Tibial nerve (tissue), 4 donors: ENCODE data around the gene MPZL2.

ENCODE experiments used
- CTCF ChIP-seq, 5 experiments: fragments of 200-600 bp in 3 of 5; fragments of 450-650 bp in 2 of 5; sonication (generic) in 3 of 5; IDR thresholded peaks; one replicate each; pipeline ENCODE4 v1.5.1; 2016 to 2019; ENCODE audit warnings: antibody characterized with exemption in 5 of 5, mild to moderate bottlenecking in 3 of 5, moderate library complexity in 2 of 5
- EP300 ChIP-seq, 2 donors: sonication (generic); formaldehyde crosslinking; IDR thresholded peaks; one replicate each; pipeline ENCODE4 v1.6.1; 2017; ENCODE audit warnings: antibody characterized with exemption in 2 of 2, mild to moderate bottlenecking in 1 of 2
- POLR2A ChIP-seq, 2 donors: fragments of 450-650 bp; IDR thresholded peaks; one replicate each; pipeline ENCODE4 v1.6.1; 2017; ENCODE audit warnings: antibody characterized with exemption in 2 of 2, mild to moderate bottlenecking in 2 of 2, moderate library complexity in 2 of 2

- no peak for TF ChIP-seq POLR2A (IDR thresholded peaks at IDR 0.05)
- no peak for TF ChIP-seq CTCF (IDR thresholded peaks at IDR 0.05)
- no peak for TF ChIP-seq EP300 (IDR thresholded peaks at IDR 0.05)
Measured at GRCh38 chr11:118289401-118289800, 25.3 kb upstream of the MPZL2 start.
